Calu3 (cell line): ENCODE data around the gene CLEC4C. TPM values are rescaled to one million over a fixed set of nuclear protein-coding genes. Genes with fewer than 3 reads are reported as not detected.
"Not testable (repeated sequence)": the region's sequence is repeated elsewhere in the genome, so short reads cannot be mapped to it uniquely, and the experiment has no call there.

Experiments
- Bru-seq: library from RNA; stranded (reverse); fragments of 400-500 nt; gene quantifications from one replicate; lab custom pipeline; 2021; lab: Mats Ljungman, UMichigan
- BruChase-seq, 2 experiments: library from RNA; stranded (reverse); fragments of 400-500 nt; gene quantifications; one replicate each; lab custom pipeline; 2021; lab: Mats Ljungman, UMichigan
- BruUV-seq: library from RNA; stranded (reverse); fragments of 400-500 nt; replicated peaks from 2 replicates; lab custom pipeline; 2021; lab: Mats Ljungman, UMichigan
- CTCF ChIA-PET: fragments of 300-600 bp; sonication (Branson Sonifier 250); formaldehyde crosslinking; loops from one replicate; lab custom pipeline; 2022; ENCODE audit warnings: antibody characterized with exemption; lab: Charles Lee
- DNase-seq: peaks from one replicate; pipeline ENCODE4 v3.0.0; 2022
- H3K27ac Mint-ChIP-seq: one replicate; pipeline ENCODE4 v1.8.0; 2022; ENCODE audit warnings: mixed read lengths; ENCODE audit not compliant: unreplicated experiment
- H3K27me3 Mint-ChIP-seq: one replicate; pipeline ENCODE4 v1.8.0; 2022; ENCODE audit warnings: mixed read lengths; ENCODE audit not compliant: unreplicated experiment
- H3K36me3 Mint-ChIP-seq: one replicate; pipeline ENCODE4 v1.8.0; 2022; ENCODE audit warnings: mild to moderate bottlenecking, moderate library complexity, mixed read lengths; ENCODE audit not compliant: insufficient read depth, unreplicated experiment
- H3K4me1 Mint-ChIP-seq: one replicate; pipeline ENCODE4 v1.8.0; 2022; ENCODE audit warnings: mild to moderate bottlenecking, low read depth, mixed read lengths; ENCODE audit not compliant: unreplicated experiment
- H3K4me3 Mint-ChIP-seq: one replicate; pipeline ENCODE4 v1.8.0; 2022; ENCODE audit warnings: mild to moderate bottlenecking, low read depth, moderate library complexity, mixed read lengths; ENCODE audit not compliant: unreplicated experiment
- H3K9me3 Mint-ChIP-seq: one replicate; pipeline ENCODE4 v1.8.0; 2022; ENCODE audit warnings: low read depth, mixed read lengths; ENCODE audit not compliant: unreplicated experiment
- CTCF ChIP-seq: fragments of 200-600 bp; IDR thresholded peaks from one replicate; pipeline ENCODE4 v1.8.0; 2022; ENCODE audit warnings: antibody characterized with exemption; ENCODE audit not compliant: unreplicated experiment
- intact Hi-C: fragments of 100-400 bp; cut with micrococcal nuclease; formaldehyde crosslinking; loops from one replicate; pipeline ENCODE4 v1.10.0; 2022; ENCODE audit not compliant: unreplicated experiment
- long read RNA-seq: library from polyadenylated mRNA; stranded (forward); transcript quantifications from one replicate; pipeline ENCODE4 v2.0.0, GENCODE V29; 2022
- total RNA-seq: library from RNA; stranded (reverse); gene quantifications from 2 replicates; pipeline ENCODE4 v1.2.3, GENCODE V29; 2022

Gene CLEC4C
- not detected in 2 replicates for total RNA-seq
- not detected for Bru-seq, nascent RNA
- not detected for BruChase-seq, experiment 1, labeled RNA remaining after a 6-hour chase
- BruChase-seq, experiment 2, labeled RNA remaining after a 2-hour chase = not detected
- long read RNA-seq = 0 reads

GRCh38 chr12:7747246-7747645, at the start of gene CLEC4C:
Gene CLEC4C, minus strand, starts transcription at chr12:7747375. Its CDS starts 27 bp downstream, at chr12:7747348.
- no peak for DNase-seq
- no TSS peak for BruUV-seq
- CTCF ChIA-PET = interaction anchor here (0.7 kb wide), 1 partner anchor 40 kb away, joined by 3 read pairs; no protein-coding TSS in a partner anchor
- no peak within 1 kb of the TSS for H3K4me3 Mint-ChIP-seq
- no peaks in the 10 kb centered on the region for H3K4me1 Mint-ChIP-seq
- H3K36me3 Mint-ChIP-seq = no peaks in the 10 kb centered on the region
- intact Hi-C loops = no loop called here
- TF ChIP-seq CTCF = no peak
- H3K27ac Mint-ChIP-seq = no peak within 1 kb of the TSS
- peaks cover 4% of the 10 kb centered on the region for H3K9me3 Mint-ChIP-seq
- no peaks in the 10 kb centered on the region for H3K27me3 Mint-ChIP-seq

GRCh38 chr12:7793211-7793610, 46.0 kb upstream of the CLEC4C start:
- peaks cover 33% of the 10 kb centered on the region for H3K27me3 Mint-ChIP-seq
- CTCF ChIA-PET = no interaction called here
- H3K36me3 Mint-ChIP-seq = no peaks in the 10 kb centered on the region
- BruUV-seq = no TSS peak
- TF ChIP-seq CTCF = no peak
- H3K9me3 Mint-ChIP-seq = no peaks in the 10 kb centered on the region
- H3K27ac Mint-ChIP-seq = no peak overlapping the region
- DNase-seq = no peak
- intact Hi-C loops = no loop called here
- no peak overlapping the region for H3K4me3 Mint-ChIP-seq
- no peaks in the 10 kb centered on the region for H3K4me1 Mint-ChIP-seq

GRCh38 chr12:7788884-7789528, 41.8 kb upstream of the CLEC4C start, which contains the start of gene NANOG:
Gene NANOG, plus strand, starts transcription at chr12:7789402. Its CDS starts 213 bp downstream, at chr12:7789615.
- CTCF ChIA-PET = interaction anchor here (0.6 kb wide), 1 partner anchor 296 kb away, joined by 5 read pairs; no protein-coding TSS in a partner anchor
- H3K9me3 Mint-ChIP-seq, BruUV-seq, intact Hi-C loops, H3K4me3 Mint-ChIP-seq, H3K36me3 Mint-ChIP-seq, DNase-seq, H3K4me1 Mint-ChIP-seq, H3K27ac Mint-ChIP-seq: not testable (repeated sequence)
- H3K27me3 Mint-ChIP-seq = peaks cover 53% of the 10 kb centered on the region

- DNase-seq = no peak
- peaks cover 53% of the 10 kb centered on the region for H3K27me3 Mint-ChIP-seq
- no peaks in the 10 kb centered on the region for H3K4me1 Mint-ChIP-seq
- H3K36me3 Mint-ChIP-seq = no peaks in the 10 kb centered on the region
- intact Hi-C loops = no loop called here
- no peak overlapping the region for H3K4me3 Mint-ChIP-seq
- no peak for TF ChIP-seq CTCF
- no peak overlapping the region for H3K27ac Mint-ChIP-seq
- peaks cover 2% of the 10 kb centered on the region for H3K9me3 Mint-ChIP-seq
- BruUV-seq = no TSS peak
- CTCF ChIA-PET = no interaction called here
These were observed 41.1 kb upstream of the CLEC4C start for GRCh38 chr12:7788294-7788660.
